Activated gamma-delta T cell treated with Interleukin-2 at 50 U/mL for 16 hours (primary cell): ENCODE data around the gene RAB14.

Experiments used
- DNase-seq: peaks from one replicate; pipeline ENCODE4 v3.0.0-alpha.2; 2020

RAB14 gene

DNA sequence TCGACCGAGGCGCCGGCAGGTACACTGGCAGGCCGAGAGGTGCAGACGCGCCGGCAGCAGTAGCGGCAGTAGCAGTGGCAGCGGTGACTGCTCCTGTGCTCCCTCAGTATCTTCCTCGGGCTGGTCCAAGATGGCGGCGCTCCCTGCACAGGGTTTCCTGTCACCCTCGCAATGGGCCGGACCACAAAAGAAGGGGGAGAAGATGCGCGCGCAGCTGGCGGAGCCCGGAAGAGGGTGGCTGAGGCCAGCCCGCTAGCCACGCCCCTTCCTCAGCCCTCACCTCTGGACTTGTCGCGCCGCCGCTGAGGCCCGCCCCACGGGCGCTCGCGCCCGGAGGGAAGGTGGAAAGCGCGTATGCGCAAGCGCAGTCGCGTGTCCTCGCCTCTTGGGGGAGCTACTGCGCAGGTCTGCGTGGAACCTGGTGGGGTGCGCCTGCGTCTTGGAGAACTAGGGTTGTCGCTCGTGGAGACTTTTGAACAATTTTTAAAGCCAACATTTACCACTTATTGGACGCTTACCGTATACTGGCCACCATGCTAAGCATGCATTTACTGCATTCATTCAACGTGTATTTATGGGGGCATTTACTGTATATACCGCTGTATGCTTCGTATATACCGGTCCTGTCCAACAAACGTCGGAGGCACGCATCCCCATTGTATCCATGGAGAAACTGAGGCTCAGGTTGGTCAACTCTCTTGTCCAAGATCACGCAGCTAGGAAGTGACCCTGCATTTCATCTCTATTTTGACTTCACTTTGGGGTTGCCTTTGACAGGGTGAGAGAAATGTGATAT, at the start of gene RAB14:
Gene RAB14 (minus strand): TSS at position 132 of the 796 bp plus-strand sequence. CDS start 8,457 bp downstream, outside the sequence.
- peak; percentile 100 for DNase-seq

DNA sequence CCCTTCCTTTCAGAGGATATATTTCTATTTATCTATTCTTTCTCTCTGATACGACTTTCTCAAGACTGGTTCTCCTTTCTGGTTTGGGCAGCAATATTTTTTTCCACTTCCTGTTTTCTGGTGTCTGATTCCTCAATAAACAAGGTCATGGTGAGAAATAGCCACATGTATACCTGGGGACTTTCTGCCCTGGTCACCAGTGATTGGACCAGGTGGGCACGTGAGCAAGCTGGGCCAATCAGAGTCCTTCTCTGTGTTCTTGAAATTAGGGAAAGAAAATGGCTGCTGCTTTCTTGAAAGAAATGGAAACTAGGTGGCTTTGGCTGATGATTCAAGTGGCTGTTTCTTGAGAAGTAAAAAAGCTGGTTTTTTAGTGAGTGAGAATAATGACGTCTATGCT, 47.9 kb upstream of the RAB14 start:
- DNase-seq: no peak

DNA sequence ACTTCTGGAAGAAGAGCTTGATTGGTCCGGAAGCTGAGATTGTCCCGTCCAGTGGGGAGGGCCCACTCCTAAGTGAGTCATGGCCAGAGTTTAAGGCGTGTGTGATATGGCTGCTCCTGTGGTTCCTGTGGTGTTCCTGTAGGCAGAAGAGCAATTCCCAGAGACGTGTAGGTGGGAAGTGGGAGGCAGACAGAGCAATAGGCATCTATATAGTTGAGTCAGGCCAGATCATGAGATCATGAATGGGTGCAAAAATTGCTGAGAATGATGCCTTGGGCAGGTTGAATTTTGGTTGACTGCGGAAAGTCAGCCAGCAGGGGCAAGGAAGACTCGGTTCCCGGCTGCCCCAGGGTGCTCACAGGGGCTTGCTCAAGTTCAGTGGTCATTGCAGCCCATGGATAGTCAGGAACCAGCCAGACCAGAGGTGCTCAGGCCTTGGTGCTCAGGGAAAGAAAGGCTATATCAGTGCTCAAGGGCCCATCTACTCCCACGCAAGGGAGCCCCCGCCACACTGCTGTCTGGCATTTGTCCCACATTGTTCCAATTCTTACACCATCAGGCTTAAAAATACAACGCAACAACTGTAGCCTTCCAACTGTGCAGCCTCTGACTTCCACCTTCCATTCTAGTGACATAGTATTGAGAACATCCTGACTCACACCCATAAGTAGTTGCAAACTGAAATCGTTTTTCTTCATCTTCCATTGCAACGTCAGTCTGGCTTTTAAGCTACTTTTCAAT, 45.3 kb upstream of the RAB14 start:
- DNase-seq: no peak

DNA sequence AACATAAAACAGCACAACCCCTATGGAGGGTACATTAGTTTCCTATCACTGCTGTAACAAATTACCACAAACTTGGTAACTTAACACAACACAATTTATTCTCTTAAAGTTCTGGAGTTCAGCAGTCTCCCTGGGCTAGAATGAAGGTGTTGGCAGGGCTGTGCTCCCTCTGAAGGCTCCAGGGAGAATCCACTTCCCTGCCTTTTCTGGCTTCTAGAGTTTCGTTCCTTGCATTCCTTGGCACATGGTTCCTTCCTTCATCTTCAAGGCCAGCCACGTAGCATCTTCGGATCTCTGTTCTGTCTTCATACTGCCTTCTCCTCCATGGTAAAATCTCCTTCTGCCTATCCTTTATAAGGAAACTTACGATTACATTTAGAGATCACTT, 41.3 kb upstream of the RAB14 start:
- no peak for DNase-seq

DNA sequence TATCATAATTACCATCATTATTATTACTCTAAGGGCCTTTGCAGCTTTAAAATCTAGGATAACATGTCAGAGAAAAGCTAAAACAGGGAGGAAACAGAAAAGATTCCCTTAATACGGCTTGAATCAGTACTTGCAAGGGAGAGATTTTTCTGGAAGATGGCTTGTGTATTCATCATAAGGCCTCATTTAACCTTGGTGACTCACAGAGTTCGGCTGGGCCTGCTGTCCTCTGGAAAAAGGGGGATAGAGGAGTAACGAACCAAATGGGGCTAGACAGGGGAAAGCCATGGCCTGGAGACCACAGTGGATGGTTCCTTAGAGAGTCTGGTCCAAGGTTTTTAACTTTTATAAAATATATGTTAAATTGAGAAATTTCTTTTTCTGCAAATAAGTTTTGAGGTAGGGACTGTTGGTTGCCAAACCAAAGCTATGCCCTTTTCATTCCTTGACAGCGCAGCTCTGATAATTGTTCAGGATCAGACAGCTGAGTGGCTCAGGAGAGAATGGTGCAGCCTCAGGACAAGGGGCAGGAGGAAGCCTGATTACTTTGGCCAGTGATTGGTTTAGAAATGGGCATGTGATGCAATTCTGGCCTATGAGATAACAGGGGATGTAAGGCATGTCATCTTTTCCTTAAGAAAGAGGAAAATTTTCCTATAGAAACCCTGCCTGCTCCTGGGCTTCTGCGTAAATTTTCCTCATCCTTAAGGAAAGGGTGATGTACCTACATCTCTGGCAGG, 40.7 kb upstream of the RAB14 start:
- DNase-seq: no peak

DNA sequence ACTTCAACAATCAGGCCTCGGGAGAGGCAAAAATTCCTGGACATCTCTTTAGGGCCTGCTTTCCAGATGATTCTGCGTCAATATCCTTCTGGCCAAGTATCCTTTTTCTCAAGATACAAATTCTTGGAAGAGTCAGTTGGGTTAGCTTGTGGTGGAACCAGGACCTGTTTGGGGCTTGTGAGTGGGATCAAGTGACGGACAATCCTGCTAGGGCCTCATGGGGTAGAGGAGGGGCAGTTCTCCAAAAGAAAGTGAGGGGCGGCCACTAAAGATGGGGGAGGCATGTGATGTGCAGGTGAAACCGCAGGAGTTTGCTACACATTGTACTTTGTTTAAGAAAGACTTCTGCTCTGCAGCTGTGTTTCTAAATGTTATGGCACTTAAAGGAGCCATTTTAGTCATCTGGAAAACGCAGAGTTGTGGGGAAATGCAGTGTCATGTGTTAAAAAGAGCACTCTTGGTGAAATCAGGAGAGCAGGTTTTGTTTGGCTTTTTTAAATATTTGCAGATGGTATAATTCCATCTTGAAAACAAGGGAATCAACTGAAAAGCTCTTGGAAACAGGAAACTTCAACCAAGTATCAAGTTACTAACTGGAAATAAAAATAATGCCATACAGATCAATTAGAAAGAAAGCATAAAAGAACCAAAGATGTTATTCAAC, 38.9 kb upstream of the RAB14 start:
- DNase-seq: no peak

DNA sequence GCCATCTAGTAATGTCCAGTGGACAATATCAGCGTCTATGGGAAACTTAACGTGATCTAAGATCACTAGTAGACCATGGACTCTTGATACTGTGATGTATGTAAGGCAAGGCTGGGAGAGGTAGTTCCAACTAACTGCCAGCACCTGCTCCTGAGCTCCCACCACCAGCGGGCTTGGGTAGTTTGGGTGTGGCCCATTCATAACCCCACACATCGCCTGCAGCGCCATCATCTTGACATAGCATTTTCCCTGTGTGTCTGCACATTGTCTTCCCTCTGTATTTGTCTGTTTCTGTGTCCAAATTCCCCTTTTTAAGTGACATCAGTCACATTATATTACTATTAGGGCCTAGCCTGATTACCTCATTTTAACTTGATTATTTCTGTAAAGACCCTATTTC, 38.2 kb upstream of the RAB14 start:
- no peak for DNase-seq

DNA sequence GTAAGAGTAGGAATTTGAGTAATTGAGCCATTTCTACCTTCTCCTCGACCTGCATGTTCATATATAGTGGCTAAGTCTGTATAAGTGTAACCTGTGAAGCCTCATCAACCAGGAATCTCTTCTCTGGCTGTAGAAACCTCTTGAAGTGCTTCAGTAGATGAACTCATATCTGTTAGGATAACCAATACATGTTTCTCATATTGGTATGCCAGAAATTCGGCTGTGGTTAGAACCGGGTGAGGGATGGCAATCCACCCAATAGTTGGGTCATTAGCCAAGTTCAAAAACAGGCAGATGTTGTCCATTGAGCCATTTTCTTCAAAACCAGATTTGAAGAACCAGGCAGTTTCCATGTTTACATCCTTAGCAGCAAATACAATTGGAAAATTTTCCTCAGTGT, 37.4 kb upstream of the RAB14 start:
- DNase-seq: no peak

DNA sequence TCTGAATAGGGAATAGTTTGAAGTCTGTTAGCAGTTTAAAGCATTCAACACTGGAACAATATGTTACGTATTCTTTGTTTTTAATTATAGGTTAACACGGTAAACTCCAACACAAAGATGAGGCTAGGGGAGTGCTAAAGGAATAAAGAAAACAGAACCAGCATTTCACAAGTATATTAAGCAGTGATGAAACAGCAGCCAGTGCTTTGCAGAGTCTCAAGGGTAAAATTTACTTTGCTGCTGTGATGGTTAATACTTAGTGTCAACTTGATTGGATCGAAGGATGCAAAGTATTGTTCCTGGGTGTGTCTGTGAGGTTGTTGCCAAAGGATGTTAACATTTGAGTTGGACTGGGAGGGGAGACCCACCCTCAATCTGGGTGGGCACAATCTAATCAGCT, 36.2 kb upstream of the RAB14 start:
- no peak for DNase-seq

DNA sequence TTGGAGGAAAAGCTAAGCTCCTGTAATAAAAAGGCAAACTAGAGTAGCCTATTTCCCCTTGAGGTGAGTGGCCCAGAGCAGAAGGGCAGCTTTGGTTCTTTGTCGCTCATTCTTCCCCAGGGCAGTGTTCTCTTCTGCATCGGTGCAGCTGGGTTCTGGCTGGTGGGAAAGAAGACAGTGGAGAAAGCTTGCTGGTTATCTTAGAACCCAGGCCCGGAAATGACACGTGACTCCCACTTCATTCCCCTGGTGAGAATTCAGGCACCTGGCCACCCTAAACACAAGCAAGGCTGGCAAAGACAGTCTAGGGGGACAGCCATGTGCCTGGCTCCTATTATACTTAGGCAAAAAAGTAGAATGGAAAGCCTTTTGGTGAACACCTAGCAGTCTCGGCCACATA, 33.8 kb upstream of the RAB14 start:
- no peak for DNase-seq

DNA sequence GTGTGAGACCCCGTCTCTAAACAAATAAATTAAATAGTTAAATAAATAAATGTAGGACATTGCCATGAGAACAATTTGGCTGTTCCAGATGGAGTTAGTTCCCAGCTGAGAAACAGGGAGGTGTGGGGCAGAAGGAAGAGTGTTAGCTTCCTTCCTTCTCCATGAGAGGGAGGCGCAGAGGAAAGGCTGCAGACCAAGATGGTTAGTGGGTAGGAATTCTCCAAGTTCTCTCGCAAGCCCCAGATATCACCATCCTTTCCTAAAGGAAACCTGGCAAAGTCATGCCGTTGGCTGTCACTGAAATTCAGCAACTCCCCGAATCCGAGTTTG, 33.1 kb upstream of the RAB14 start:
- no peak for DNase-seq

DNA sequence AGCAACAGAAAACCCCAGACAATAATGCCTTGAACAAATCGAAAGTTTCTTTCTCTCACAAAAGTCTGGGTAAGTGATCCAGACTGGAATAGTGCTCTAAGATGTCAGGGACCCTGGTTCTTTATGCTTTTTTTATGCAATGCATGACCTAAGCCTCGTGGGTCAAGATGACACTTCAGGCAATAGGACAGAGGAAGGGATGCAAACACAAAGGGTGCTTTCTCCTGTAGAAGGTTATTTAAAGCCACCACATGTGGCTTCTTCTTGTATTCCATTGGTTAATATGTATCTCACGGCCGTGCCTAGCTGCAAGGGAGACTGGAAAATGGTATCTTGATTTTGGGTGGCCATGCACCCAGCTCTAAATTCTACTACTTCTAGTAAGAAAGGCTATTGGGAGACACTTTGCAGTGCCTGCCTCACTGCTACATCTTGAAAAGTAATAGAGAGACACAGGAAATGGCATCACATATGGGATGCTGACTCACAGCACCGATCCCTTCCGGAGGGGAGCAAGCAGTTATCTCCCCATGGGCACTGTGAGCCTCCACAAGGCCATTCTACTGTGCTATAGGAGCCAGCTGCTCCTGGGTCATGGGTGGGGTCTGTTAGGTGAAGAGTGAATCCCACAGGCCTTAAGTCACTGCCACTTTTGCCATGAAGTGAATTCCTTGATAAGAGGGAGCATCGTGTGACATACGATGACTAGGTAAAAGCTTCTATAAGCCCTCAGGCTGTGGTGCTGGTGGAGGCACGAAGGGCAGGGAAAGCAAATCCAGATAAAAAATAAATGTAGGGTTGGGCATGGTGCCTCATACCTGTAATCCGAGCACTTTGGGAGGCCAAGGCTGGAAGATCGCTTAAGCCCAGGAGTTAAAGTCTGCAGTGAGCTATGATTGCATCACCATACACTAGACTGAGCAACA, 32.5 kb upstream of the RAB14 start:
- DNase-seq: no peak

DNA sequence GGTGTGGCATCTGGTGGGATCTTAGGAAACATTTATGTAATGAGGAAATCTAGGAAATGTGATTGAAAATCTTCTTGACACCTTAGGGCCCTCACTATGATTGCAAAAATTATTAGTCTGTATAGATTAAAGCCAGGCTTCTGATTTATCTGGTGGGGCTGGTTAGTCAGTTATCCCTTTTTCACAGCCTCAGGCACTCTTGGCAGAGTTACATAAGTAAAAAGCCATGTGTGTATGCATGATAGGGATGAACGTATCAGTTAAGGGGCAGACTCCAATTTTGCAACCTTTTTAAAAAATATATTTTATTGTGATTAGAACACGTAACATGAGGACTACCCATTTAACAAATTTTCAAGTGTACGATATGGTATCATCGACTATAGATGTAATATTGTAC, 30.6 kb upstream of the RAB14 start:
- DNase-seq: no peak

DNA sequence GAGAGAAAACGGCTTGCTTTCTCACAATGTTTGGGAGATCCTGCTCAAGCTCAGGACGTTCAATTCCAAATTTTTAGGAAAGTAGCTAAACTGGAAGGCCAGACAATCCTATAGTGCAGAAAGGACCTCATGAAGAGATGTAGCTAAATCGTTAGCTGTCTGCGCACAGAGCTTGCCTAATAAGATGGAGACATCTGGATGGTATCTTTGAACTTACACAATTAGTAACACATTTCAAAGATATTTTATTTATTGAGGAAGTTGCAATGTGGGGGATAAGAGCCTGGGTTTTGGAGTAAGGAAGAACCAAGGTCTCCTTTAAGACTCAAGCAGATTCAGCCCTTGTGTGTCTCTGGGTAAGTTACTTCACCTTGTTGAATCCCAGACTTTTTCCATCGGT, 28.6 kb upstream of the RAB14 start:
- no peak for DNase-seq

DNA sequence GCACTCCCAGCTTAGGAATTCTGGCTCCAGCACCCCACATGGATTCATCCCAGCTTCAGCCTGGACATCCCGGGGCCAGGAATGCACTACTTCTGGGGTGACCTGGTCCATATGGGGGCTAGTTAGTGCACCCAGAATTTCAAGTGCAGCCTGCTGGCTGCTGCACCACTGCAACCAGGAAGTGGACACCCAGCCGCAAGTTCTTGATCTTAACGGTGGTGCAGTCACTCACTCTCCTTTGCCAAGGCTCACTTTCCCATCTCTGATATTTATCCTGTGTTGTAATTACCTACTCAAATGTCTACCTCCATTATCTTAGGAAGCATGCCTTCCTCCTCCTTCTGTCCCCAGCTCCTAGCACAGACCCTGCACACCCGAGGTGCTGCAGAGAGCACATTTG, 26.2 kb upstream of the RAB14 start:
- no peak for DNase-seq

DNA sequence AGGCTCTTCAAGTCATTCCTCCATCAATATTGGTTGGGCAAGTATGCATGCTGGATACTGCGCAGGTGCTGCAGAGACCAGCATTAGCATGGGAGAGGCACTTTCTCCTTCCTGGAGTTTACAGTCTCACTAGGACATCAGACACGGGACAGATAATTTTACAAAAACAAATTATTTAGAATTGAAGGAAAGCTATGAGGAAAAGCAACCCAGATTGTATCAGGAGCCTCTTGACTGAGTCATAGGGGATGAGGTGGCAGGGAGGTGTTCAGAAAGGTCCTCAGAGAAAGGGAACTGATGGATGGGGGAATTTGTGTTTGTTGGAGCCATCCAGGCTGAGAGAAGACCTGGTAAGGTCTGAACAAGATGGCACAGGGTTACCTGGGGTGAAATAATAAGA, 24.5 kb upstream of the RAB14 start:
- no peak for DNase-seq

DNA sequence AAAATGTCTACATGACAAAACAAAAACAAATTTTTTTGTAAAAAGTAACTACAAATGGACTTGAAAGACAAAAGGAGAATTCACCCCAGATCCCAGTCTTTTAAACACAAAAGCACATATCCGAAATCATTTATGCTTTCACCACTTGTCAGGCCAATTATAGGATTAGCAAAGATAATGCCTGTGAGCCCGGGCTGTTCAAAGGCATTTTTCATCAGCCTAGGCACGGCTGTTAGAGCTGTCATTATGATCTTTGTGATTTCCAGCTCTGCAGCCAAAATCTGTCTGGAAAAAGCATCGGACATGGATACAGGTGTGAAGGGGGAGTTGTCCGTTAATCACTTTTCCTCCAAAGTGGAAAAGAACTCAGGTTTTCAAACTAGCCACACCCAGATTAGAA, 23.6 kb upstream of the RAB14 start:
- no peak for DNase-seq

DNA sequence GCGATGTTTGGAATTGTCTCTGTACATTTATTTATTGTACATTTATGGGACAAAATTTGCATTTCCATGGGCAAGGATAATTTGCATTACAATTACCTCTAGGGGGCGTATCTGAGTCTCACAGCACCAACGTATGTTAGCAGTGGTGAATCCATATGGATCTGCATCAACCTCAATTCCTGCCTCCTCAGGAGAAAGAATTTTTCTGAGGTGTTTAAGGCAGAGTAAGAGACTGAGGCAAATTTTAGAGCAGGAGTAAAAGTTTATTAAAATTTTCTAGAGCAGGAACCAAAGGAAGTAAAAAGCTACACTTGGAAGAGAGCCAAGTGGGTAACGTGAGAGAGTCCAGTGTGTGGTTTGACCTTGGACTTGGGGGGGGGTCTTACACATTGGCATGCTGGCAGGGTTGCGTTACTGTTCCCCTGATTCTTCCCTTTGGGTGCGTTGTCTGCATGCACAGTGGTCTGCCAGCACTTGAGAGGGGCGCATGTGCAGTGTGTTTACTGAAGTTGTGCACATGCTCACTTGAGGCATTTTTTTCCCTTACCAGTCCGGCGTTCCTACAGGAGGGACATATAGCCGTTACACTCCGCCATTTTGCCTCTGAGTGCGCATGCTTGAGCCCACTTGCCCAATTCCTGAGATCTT, 21.0 kb upstream of the RAB14 start:
- DNase-seq: no peak

DNA sequence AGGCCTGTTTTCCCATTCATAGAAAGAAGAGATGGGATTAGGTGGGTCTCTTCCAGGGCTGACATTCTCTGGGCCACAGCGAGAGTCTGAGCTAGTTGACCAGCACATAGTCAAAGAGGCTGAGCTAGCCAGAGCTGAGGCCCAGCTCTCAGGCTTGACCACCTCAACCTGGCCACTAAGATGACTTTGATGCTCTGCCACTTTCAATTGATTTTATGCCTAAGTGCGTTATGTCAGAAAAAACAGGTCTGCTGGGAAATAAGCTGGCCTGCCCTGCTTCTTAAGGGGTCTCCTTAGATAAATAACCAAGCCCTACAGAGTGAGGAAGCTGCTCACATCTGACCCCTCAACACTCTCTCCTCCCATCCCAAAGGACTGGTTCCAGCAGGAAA, 20.0 kb upstream of the RAB14 start:
- no peak for DNase-seq

DNA sequence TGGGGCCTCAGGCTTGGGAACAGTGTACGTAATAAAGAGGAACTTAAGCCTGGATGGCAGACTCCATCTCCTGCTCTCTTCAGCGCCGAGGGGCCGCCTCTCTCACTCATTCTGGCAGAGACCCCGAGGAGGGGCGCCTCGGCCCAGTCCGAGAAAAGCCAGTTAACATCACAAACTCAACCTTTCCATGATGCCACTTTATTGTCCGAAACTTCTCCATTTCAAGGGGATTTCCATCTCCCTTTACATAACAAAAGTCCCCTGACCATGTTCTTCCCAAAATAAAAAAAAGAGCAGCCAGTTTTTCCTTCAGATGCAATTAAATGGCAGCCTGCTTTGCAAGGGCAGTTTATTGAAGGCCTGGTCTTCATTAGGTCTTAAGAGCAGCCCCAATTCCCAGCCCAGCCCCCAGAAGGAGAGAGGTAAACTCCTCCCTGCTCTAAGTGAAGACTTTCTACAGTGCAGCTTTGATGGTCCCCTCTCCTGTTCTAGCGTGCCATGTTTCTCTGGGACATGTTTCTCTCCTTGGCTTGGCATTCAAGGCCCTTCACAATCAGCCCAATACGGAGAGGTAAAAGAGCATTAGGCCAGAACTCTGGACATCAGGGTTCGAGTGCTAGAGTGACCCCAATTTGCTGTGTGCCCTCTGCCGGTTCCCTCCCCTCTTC, 19.5 kb upstream of the RAB14 start:
- no peak for DNase-seq

DNA sequence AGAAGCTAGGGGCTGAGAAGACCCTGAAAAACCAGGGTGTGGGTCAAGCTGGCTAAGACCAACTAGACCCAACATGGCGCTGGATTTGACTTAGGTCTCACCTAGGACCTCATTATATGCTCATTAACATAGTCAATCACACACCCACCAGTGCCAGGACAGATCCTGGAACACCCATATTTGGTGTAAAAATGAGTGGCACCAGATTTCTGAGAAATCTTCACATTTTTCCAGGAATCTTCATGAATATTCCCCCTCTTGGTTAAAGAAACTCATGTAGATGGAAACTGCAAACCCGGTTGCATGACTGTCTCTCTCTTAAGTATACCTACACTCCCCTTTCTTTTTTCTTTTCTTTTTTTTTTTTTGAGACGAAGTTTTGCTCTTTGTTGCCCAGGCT, 17.9 kb upstream of the RAB14 start:
- no peak for DNase-seq
